Pancreas (tissue), 10 donors: Measurements from ENCODE around the gene SIL1. TPM values are rescaled to one million over a fixed set of nuclear protein-coding genes. Genes with fewer than 3 reads are reported as not detected.

ENCODE experiments used
- ATAC-seq, 4 donors: fragments of 200-7000 bp; cut with Tn5 transposase; one replicate each; pipeline versions ENCODE4 v1.8.0 to v1.9.1; 2020; ENCODE audit warnings: mild to moderate bottlenecking in 4 of 4, moderate library complexity in 4 of 4
- DNase-seq, 6 donors: peaks; one replicate each; pipeline ENCODE4 v3.0.0-alpha.2; 2020
- FAIRE-seq: peaks from 2 replicates; lab custom pipeline; 2012; peaks lifted over from hg19 to GRCh38; lab: Jason Lieb, UNC
- H3K27ac ChIP-seq, 4 donors: fragments of 200-600 bp; sonication (generic); 1 replicate in 3 of 4; 2 replicates in 1 of 4; pipeline versions ENCODE4 v1.5.0 to v1.8.0; 2020
- H3K27me3 ChIP-seq, 4 donors: fragments of 200-600 bp; one replicate each; pipeline ENCODE4 v1.8.0; 2021
- H3K36me3 ChIP-seq, 3 donors: fragments of 200-600 bp; sonication (generic) in 1 of 3; one replicate each; pipeline versions ENCODE4 v1.5.0 to v1.8.0; 2020 to 2021
- H3K4me1 ChIP-seq, 3 donors: fragments of 200-600 bp; one replicate each; pipeline ENCODE4 v1.8.0; 2021
- H3K4me3 ChIP-seq, 4 donors: fragments of 200-600 bp; sonication (generic) in 2 of 4; one replicate each; pipeline versions ENCODE4 v1.5.0 to v1.8.0; 2020 to 2021
- H3K9me3 ChIP-seq, 4 donors: fragments of 200-600 bp; one replicate each; pipeline ENCODE4 v1.8.0; 2021
- WGBS, 2 donors: extraction: QIAGEN DNeasy Blood & Tissue Kit; methylation state at CpG; one replicate each; pipeline ENCODE4 v1.1.7; 2013; 5-methylcytosine and 5-hydroxymethylcytosine counted together
- intact Hi-C, 3 donors: fragments of 100-400 bp; cut with DNase I; formaldehyde crosslinking; loops; one replicate each; pipeline versions ENCODE4 v1.11.1 to v1.14.2; 2022
- polyA plus RNA-seq, 2 donors: library from polyadenylated mRNA; stranded (reverse); fragments of 200-250 nt; gene quantifications; one replicate each; pipeline ENCODE4 v1.2.3, GENCODE V29; 2013
- total RNA-seq, 6 donors: library from RNA; stranded (reverse); fragmentation: NEBNext Ultra II Directional in 4 of 6; extraction: Animal tissue kit (Norgen Biotek cat#: 25700) in 4 of 6; gene quantifications; one replicate each; pipeline versions ENCODE4 v1.2.1 to v1.2.4, GENCODE V29; 2021 to 2023
- TF ChIP-seq, protein P1 (sequence below), 4 donors: fragments of 200-600 bp; sonication (generic) in 3 of 4; IDR thresholded peaks; one replicate each; pipeline versions ENCODE4 v1.5.0 to v1.8.0; 2021; ENCODE audit warnings: antibody characterized with exemption in 4 of 4
- donor health status: healthy with polysubstance abuse.
- donor health status: DM: no; HTN: no; CAD: no; lungs with moderate emphysema.
- donor health status: DM: no; HTN: no; CAD: no.
- donor health status: control.
- donor health status: control.
- donor health status: Bipolar disorder and iron deficiency.
- donor health status: DM: yes; HTN: yes; CAD: no.
- donor health status: DM: no; HTN: no; CAD: no.
- donor health status: DM: no; HTN: no; CAD: no.
- donor health status: DM: yes; HTN: yes; CAD: no.

Gene SIL1
- total and polyA plus RNA-seq, 8 donors, result 38.6 to 119 (median 55.0) TPM

- intact Hi-C loops, result no loop called here
- 37 to 48% methylated on average over 5 of the region's 5 CpGs for WGBS, 2 donors
- no peak for FAIRE-seq
Observed at GRCh38 chr5:138969323-138970002, 228.7 kb downstream of the SIL1 start.

DNA sequence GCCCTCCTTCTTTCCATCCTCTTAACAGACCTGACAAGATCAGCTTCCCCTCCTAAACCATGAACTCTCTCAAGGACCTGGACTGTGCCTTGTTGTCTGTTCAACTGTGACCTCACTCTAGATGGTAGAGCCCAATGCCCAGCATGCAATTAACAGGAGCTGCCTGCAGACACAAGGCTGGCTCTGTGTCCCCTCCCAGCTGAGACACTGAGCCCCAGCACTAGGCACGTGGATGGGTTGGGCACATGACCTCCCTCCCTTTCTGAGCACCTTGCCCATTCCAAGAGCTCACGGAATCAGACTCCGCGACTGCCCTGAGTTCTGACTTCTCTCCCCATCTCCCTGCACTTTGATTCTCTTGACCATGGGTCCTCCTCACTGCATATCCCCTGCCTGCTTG is 229.6 kb downstream of the SIL1 start:
- ATAC-seq, result no peak
- TF ChIP-seq, protein P1, sequence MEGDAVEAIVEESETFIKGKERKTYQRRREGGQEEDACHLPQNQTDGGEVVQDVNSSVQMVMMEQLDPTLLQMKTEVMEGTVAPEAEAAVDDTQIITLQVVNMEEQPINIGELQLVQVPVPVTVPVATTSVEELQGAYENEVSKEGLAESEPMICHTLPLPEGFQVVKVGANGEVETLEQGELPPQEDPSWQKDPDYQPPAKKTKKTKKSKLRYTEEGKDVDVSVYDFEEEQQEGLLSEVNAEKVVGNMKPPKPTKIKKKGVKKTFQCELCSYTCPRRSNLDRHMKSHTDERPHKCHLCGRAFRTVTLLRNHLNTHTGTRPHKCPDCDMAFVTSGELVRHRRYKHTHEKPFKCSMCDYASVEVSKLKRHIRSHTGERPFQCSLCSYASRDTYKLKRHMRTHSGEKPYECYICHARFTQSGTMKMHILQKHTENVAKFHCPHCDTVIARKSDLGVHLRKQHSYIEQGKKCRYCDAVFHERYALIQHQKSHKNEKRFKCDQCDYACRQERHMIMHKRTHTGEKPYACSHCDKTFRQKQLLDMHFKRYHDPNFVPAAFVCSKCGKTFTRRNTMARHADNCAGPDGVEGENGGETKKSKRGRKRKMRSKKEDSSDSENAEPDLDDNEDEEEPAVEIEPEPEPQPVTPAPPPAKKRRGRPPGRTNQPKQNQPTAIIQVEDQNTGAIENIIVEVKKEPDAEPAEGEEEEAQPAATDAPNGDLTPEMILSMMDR (IDR thresholded peaks at IDR 0.05), result no peak
- H3K9me3 ChIP-seq, result no peaks in the 10 kb centered on the region
- no peak overlapping the region for H3K4me3 ChIP-seq
- no peaks in the 10 kb centered on the region for H3K36me3 ChIP-seq
- H3K4me1 ChIP-seq, result peaks cover 40 to 65% (median 62%) of the 10 kb centered on the region in 3 donors
- FAIRE-seq, result no peak
- intact Hi-C loops, result no loop called here
- no peaks in the 10 kb centered on the region for H3K27me3 ChIP-seq
- DNase-seq, result no peak
- 40 to 47% methylated on average over 4 of the region's 4 CpGs for WGBS, 2 donors
- H3K27ac ChIP-seq, result peak overlapping the region in 2 of 4 donors; percentile 27 to 54

More at GRCh38 chr5:138969323-138970002, 228.7 kb downstream of the SIL1 start:
- Histone ChIP-seq H3K27me3 (no peaks in the 10 kb centered on the region), H3K36me3 (no peaks in the 10 kb centered on the region), H3K4me1 (peaks cover 37 to 65% (median 60%) of the 10 kb centered on the region in 3 donors), H3K4me3 (no peak overlapping the region), H3K27ac (peak overlapping the region in 2 of 4 donors; percentile 27 to 54), H3K9me3 (no peaks in the 10 kb centered on the region)
- TF ChIP-seq, protein P1 (IDR thresholded peaks at IDR 0.05), result no peak
- peak in 2 of 6 donors; percentile 20 to 33 for DNase-seq
- no peak for ATAC-seq

- Histone ChIP-seq H3K27me3 (no peaks in the 10 kb centered on the region), H3K27ac (peak overlapping the region in 2 of 4 donors; percentile 27 to 54), H3K36me3 (no peaks in the 10 kb centered on the region), H3K9me3 (no peaks in the 10 kb centered on the region), H3K4me3 (no peak overlapping the region), H3K4me1 (peaks cover 45 to 61% (median 55%) of the 10 kb centered on the region in 3 donors)
- intact Hi-C loops, result no loop called here
- WGBS, 2 donors, result 55 to 56% methylated on average over 10 of the region's 10 CpGs
- ATAC-seq (peak; percentile 45 to 63 (median 62)), DNase-seq (peak in 4 of 6 donors; percentile 75 to 81 (median 80)), FAIRE-seq (no peak)
- TF ChIP-seq, protein P1 (IDR thresholded peaks at IDR 0.05), result no peak
Observed at GRCh38 chr5:138967791-138968448, 230.2 kb downstream of the SIL1 start.

DNA sequence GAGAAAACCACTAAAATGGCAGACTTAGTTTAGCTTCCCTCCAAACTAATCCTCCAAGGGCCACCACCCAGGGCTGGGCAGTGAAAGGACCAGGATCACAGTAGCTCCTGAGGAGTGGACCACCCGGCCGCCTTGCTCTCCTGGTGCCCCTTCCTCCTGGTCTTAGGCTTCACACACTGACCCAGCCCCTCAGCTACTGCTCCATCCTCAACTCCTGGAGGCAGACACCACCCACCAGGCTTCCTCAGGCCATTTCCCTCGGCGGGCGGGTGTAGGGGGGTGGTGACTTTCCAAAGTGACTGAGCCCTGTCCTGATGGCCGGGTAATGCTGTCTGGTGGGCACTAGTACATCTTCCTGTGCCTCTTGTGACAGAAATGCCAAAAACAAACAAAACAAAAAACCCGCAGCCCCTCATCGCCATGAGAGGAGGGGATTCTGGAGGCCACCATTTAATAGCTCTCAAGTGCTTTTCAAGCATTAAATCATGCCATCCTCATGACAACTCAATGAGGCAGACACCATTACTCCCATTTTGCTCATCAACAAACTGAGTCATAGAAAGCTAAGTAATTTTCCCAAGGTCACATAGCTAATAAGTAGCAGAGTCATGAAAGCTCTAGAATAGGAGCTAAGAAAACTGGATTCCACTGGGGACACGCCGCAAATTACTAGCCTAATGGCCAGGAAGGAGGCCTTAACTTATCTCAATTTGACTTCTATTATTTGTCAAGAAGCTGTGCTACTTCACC is 231.8 kb downstream of the SIL1 start:
- 93% methylated on average over 10 of the region's 10 CpGs for WGBS, 2 donors
- no peak overlapping the region for H3K27ac ChIP-seq

More for the DNA sequence above, 231.8 kb downstream of the SIL1 start:
- TF ChIP-seq, protein P1 (IDR thresholded peaks at IDR 0.05), result no peak
- Histone ChIP-seq H3K27me3 (no peaks in the 10 kb centered on the region), H3K9me3 (no peaks in the 10 kb centered on the region), H3K4me1 (peaks cover 31 to 56% (median 48%) of the 10 kb centered on the region in 3 donors), H3K36me3 (no peaks in the 10 kb centered on the region), H3K4me3 (no peak overlapping the region)
- no peak for ATAC-seq
- intact Hi-C loops, result no loop called here
- no peak for DNase-seq
- FAIRE-seq, result no peak
